Mammary microvascular endothelial cell (primary cell): ENCODE measurements around the gene APIP. TPM values are rescaled to one million over a fixed set of nuclear protein-coding genes. Genes with fewer than 3 reads are reported as not detected.

Experiments
- total RNA-seq: library from RNA; depleted of rRNA; stranded (reverse); fragments of >200 nt; gene quantifications from 2 replicates; pipeline ENCODE4 v1.2.3, GENCODE V29; 2015

APIP gene
- 21.3 and 25.7 TPM in 2 replicates for total RNA-seq

GRCh38 chr11:34916015-34916842 is at the start of gene APIP, which contains the start of gene PDHX:
TSS of gene APIP (minus strand) at chr11:34916379. CDS start at chr11:34916284, 95 bp downstream.
TSS of gene PDHX (plus strand) at chr11:34916618. CDS start at chr11:34916656, 38 bp downstream.

Other genes with a start within 250 kb of the APIP start
- 19.4 and 24.7 TPM in 2 replicates for gene PDHX, start 239 bp upstream of the APIP start, total RNA-seq
- gene CD44, start 222.8 kb upstream of the APIP start, total RNA-seq = 54.4 and 68.4 TPM in 2 replicates